Thyroid gland (tissue), 4 donors: ENCODE results near the gene ASPG. TPM values are rescaled to one million over a fixed set of nuclear protein-coding genes. Genes with fewer than 3 reads are reported as not detected.

Source experiments
- DNase-seq, 2 donors: peaks; one replicate each; pipeline ENCODE4 v3.0.0-alpha.2; 2019
- H3K27ac ChIP-seq, 3 donors: fragments of 200-600 bp; sonication (generic); 1 replicate in 2 of 3; 2 replicates in 1 of 3; pipeline ENCODE4 v1.5.1; 2016 to 2019; ENCODE audit warnings: mild to moderate bottlenecking in 1 of 3, moderate library complexity in 1 of 3
- H3K27me3 ChIP-seq: fragments of 200-600 bp; sonication (generic); one replicate; pipeline ENCODE4 v1.5.1; 2019
- H3K36me3 ChIP-seq, 2 donors: fragments of 200-600 bp; sonication (generic); one replicate each; pipeline ENCODE4 v1.5.1; 2016 to 2019
- H3K4me1 ChIP-seq, 2 donors: fragments of 200-600 bp; sonication (generic); one replicate each; pipeline ENCODE4 v1.5.1; 2017 to 2019
- H3K4me3 ChIP-seq, 3 donors: fragments of 200-600 bp; sonication (generic); replicated peaks in 1 of 3; 1 replicate in 2 of 3; 2 replicates in 1 of 3; pipeline ENCODE4 v1.5.1; 2016; ENCODE audit warnings: mild to moderate bottlenecking in 1 of 3
- H3K9me3 ChIP-seq: fragments of 200-600 bp; sonication (generic); one replicate; pipeline ENCODE4 v1.5.1; 2017
- CTCF ChIP-seq, 6 experiments: fragments of 200-600 bp in 3 of 6; fragments of 450-650 bp in 3 of 6; sonication (generic) in 3 of 6; IDR thresholded peaks; one replicate each; pipeline ENCODE4 v1.5.1; 2016 to 2019; ENCODE audit warnings: antibody characterized with exemption in 6 of 6, mild to moderate bottlenecking in 2 of 6, inconsistent platforms in 1 of 6, moderate library complexity in 1 of 6
- POLR2A ChIP-seq, 2 donors: fragments of 450-650 bp; IDR thresholded peaks; one replicate each; pipeline ENCODE4 v1.6.1; 2017; ENCODE audit warnings: antibody characterized with exemption in 2 of 2, mild to moderate bottlenecking in 2 of 2, moderate library complexity in 1 of 2
- WGBS, 2 donors: methylation state at CpG; one replicate each; pipeline ENCODE4 v1.1.5; 2017; 5-methylcytosine and 5-hydroxymethylcytosine counted together
- intact Hi-C: fragments of 100-400 bp; cut with DNase I; formaldehyde crosslinking; loops from one replicate; pipeline ENCODE4 v1.15.1; 2023
- total RNA-seq, 4 donors: library from RNA; depleted of rRNA; stranded (reverse); fragments of >200 nt; gene quantifications; one replicate each; pipeline ENCODE4 v1.2.3, GENCODE V29; 2016

Gene ASPG
- total RNA-seq, 4 donors from 2014 or later: 7.5 to 24.0 (median 15.2) TPM

GRCh38 chr14:104139460-104140212 lies 54.1 kb downstream of the ASPG start:
- TF ChIP-seq POLR2A (IDR thresholded peaks at IDR 0.05) (no peak), CTCF (IDR thresholded peaks at IDR 0.05) (no peak)
- DNase-seq: no peak
- 54 to 55% methylated on average over 11 to 12 of the region's 14 CpGs for WGBS, 2 donors
- peak overlapping the region in 1 of 3 donors; percentile 11 for H3K4me3 ChIP-seq
- H3K36me3 ChIP-seq: no peaks in the 10 kb centered on the region
- H3K4me1 ChIP-seq: peaks cover 18 to 39% of the 10 kb centered on the region in 2 donors
- no peaks in the 10 kb centered on the region for H3K9me3 ChIP-seq
- H3K27me3 ChIP-seq: peaks cover 17% of the 10 kb centered on the region
- no peak overlapping the region for H3K27ac ChIP-seq
- intact Hi-C loops: loop anchor here (5.0 kb wide), 1 partner anchor 503 kb away; no protein-coding TSS in a partner anchor

GRCh38 chr14:104140213-104140462 lies 54.6 kb downstream of the ASPG start:
- intact Hi-C loops: no loop called here
- 60% methylated on average over 2 of the region's 6 CpGs; no CpG with 5 or more reads in 1 of the 2 donors for WGBS, 2 donors
- Histone ChIP-seq H3K4me3 (no peak overlapping the region), H3K27me3 (peaks cover 17% of the 10 kb centered on the region), H3K27ac (no peak overlapping the region), H3K9me3 (no peaks in the 10 kb centered on the region), H3K4me1 (peaks cover 18 to 38% of the 10 kb centered on the region in 2 donors), H3K36me3 (no peaks in the 10 kb centered on the region)
- DNase-seq: no peak
- TF ChIP-seq CTCF (IDR thresholded peaks at IDR 0.05): no peak
- no peak for TF ChIP-seq POLR2A (IDR thresholded peaks at IDR 0.05)

GRCh38 chr14:104140463-104141331 lies 55.2 kb downstream of the ASPG start:
- Histone ChIP-seq H3K4me1 (peaks cover 17 to 32% of the 10 kb centered on the region in 2 donors), H3K27ac (no peak overlapping the region), H3K9me3 (no peaks in the 10 kb centered on the region), H3K27me3 (peaks cover 11% of the 10 kb centered on the region), H3K36me3 (no peaks in the 10 kb centered on the region), H3K4me3 (no peak overlapping the region)
- intact Hi-C loops: no loop called here
- peak in 1 of 2 donors; percentile 0 for DNase-seq
- no peak for TF ChIP-seq POLR2A (IDR thresholded peaks at IDR 0.05)
- WGBS, 2 donors: 94 to 96% methylated on average over 6 to 8 of the region's 12 CpGs

- DNase-seq: no peak
- H3K36me3 ChIP-seq: no peaks in the 10 kb centered on the region
- H3K4me1 ChIP-seq: peaks cover 15 to 25% of the 10 kb centered on the region in 2 donors
- peaks cover 9% of the 10 kb centered on the region for H3K27me3 ChIP-seq
- no peak for TF ChIP-seq CTCF (IDR thresholded peaks at IDR 0.05)
- no peak for TF ChIP-seq POLR2A (IDR thresholded peaks at IDR 0.05)
- intact Hi-C loops: no loop called here
- no peaks in the 10 kb centered on the region for H3K9me3 ChIP-seq
- WGBS, 2 donors: 93 to 100% methylated on average over 4 to 14 of the region's 15 CpGs
- no peak overlapping the region for H3K27ac ChIP-seq
- H3K4me3 ChIP-seq: no peak overlapping the region
Measured at GRCh38 chr14:104141621-104142091, 56.2 kb downstream of the ASPG start.

GRCh38 chr14:104142136-104142945 lies 56.8 kb downstream of the ASPG start:
- no peak overlapping the region for H3K27ac ChIP-seq
- H3K27me3 ChIP-seq: peaks cover 9% of the 10 kb centered on the region
- no peak for TF ChIP-seq CTCF (IDR thresholded peaks at IDR 0.05)
- no peak for TF ChIP-seq POLR2A (IDR thresholded peaks at IDR 0.05)
- peaks cover 8 to 18% of the 10 kb centered on the region in 2 donors for H3K4me1 ChIP-seq
- H3K36me3 ChIP-seq: no peaks in the 10 kb centered on the region
- DNase-seq: no peak
- intact Hi-C loops: no loop called here
- WGBS, 2 donors: 85 to 89% methylated on average over 10 to 11 of the region's 11 CpGs
- H3K9me3 ChIP-seq: no peaks in the 10 kb centered on the region
- no peak overlapping the region for H3K4me3 ChIP-seq
